Parathyroid adenoma (tissue), 2 donors: ENCODE data around the gene BTRC.
A peak's percentile ranks its signal among the peaks of the same experiment; 100 is the strongest.

Experiments used
- H2AFZ ChIP-seq: fragments of 300-600 bp; sonication (generic); one replicate; pipeline ENCODE4 v1.7.0; 2017; ENCODE audit warnings: antibody characterized with exemption, mild to moderate bottlenecking
- H3K27ac ChIP-seq: fragments of 300-600 bp; sonication (generic); one replicate; pipeline ENCODE4 v1.7.0; 2017
- H3K27me3 ChIP-seq: fragments of 300-600 bp; sonication (generic); one replicate; pipeline ENCODE4 v1.7.0; 2017; ENCODE audit warnings: low read length; ENCODE audit not compliant: control insufficient read depth, insufficient read depth
- H3K36me3 ChIP-seq: fragments of 300-600 bp; sonication (generic); one replicate; pipeline ENCODE4 v1.7.0; 2017; ENCODE audit warnings: low read length; ENCODE audit not compliant: control insufficient read depth, insufficient read depth
- H3K4me1 ChIP-seq: fragments of 300-600 bp; sonication (generic); one replicate; pipeline ENCODE4 v1.7.0; 2017; ENCODE audit warnings: control low read depth
- H3K4me2 ChIP-seq: fragments of 300-600 bp; sonication (generic); one replicate; pipeline ENCODE4 v1.7.0; 2017; ENCODE audit warnings: low read length
- H3K4me3 ChIP-seq: fragments of 300-600 bp; sonication (generic); one replicate; pipeline ENCODE4 v1.7.0; 2017; ENCODE audit warnings: low read depth, low read length
- H3K79me2 ChIP-seq: fragments of 300-600 bp; sonication (generic); one replicate; pipeline ENCODE4 v1.7.0; 2017; ENCODE audit warnings: control low read depth
- H3K9ac ChIP-seq: fragments of 300-600 bp; sonication (generic); one replicate; pipeline ENCODE4 v1.7.0; 2017; ENCODE audit warnings: mild to moderate bottlenecking
- H3K9me3 ChIP-seq: fragments of 300-600 bp; sonication (generic); one replicate; pipeline ENCODE4 v1.7.0; 2017; ENCODE audit warnings: low read length; ENCODE audit not compliant: control insufficient read depth
- CTCF ChIP-seq: fragments of 300-600 bp; sonication (generic); IDR thresholded peaks from one replicate; pipeline ENCODE4 v1.7.0; 2017; ENCODE audit warnings: antibody characterized with exemption, mild to moderate bottlenecking
- donor health status: primary hyperparathyroidism.

Gene BTRC

GRCh38 chr10:101354328-101355071, 535 bp downstream of the BTRC start:
- no peaks in the 10 kb centered on the region for H3K9me3 ChIP-seq
- no peaks in the 10 kb centered on the region for H3K36me3 ChIP-seq
- peak; percentile 4 for TF ChIP-seq CTCF
- H3K9ac ChIP-seq, result peak overlapping the region; percentile 41
- H2AFZ ChIP-seq, result peak overlapping the region; percentile 91
- H3K4me2 ChIP-seq, result peak overlapping the region; percentile 73
- peaks cover 17% of the 10 kb centered on the region for H3K79me2 ChIP-seq
- peak overlapping the region; percentile 79 for H3K4me3 ChIP-seq
- peaks cover 4% of the 10 kb centered on the region for H3K4me1 ChIP-seq
- H3K27me3 ChIP-seq, result no peaks in the 10 kb centered on the region
- peak overlapping the region; percentile 69 for H3K27ac ChIP-seq

- H3K4me1 ChIP-seq, result peaks cover 4% of the 10 kb centered on the region
- H3K79me2 ChIP-seq, result peaks cover 20% of the 10 kb centered on the region
- H2AFZ ChIP-seq, result no peak overlapping the region
- H3K9ac ChIP-seq, result no peak overlapping the region
- no peaks in the 10 kb centered on the region for H3K9me3 ChIP-seq
- H3K27ac ChIP-seq, result peak overlapping the region; percentile 69
- no peak for TF ChIP-seq CTCF
- H3K36me3 ChIP-seq, result no peaks in the 10 kb centered on the region
- H3K27me3 ChIP-seq, result no peaks in the 10 kb centered on the region
- peak overlapping the region; percentile 73 for H3K4me2 ChIP-seq
- peak overlapping the region; percentile 79 for H3K4me3 ChIP-seq
Measured at GRCh38 chr10:101355072-101355706, 1.2 kb downstream of the BTRC start.

- H2AFZ ChIP-seq, result no peak overlapping the region
- no peak for TF ChIP-seq CTCF
- H3K4me3 ChIP-seq, result no peak overlapping the region
- no peaks in the 10 kb centered on the region for H3K27me3 ChIP-seq
- H3K9ac ChIP-seq, result no peak overlapping the region
- peaks cover 4% of the 10 kb centered on the region for H3K4me1 ChIP-seq
- no peak overlapping the region for H3K27ac ChIP-seq
- no peaks in the 10 kb centered on the region for H3K36me3 ChIP-seq
- H3K4me2 ChIP-seq, result no peak overlapping the region
- H3K79me2 ChIP-seq, result peaks cover 29% of the 10 kb centered on the region
- no peaks in the 10 kb centered on the region for H3K9me3 ChIP-seq
Measured at GRCh38 chr10:101356132-101356531, 2.2 kb downstream of the BTRC start.

GRCh38 chr10:101357958-101358357, 4.0 kb downstream of the BTRC start:
- H3K9me3 ChIP-seq, result no peaks in the 10 kb centered on the region
- H3K4me1 ChIP-seq, result peaks cover 4% of the 10 kb centered on the region
- no peak overlapping the region for H3K4me2 ChIP-seq
- H3K79me2 ChIP-seq, result peaks cover 34% of the 10 kb centered on the region
- H3K27me3 ChIP-seq, result no peaks in the 10 kb centered on the region
- TF ChIP-seq CTCF, result no peak
- no peak overlapping the region for H3K27ac ChIP-seq
- H2AFZ ChIP-seq, result no peak overlapping the region
- no peaks in the 10 kb centered on the region for H3K36me3 ChIP-seq
- no peak overlapping the region for H3K9ac ChIP-seq
- no peak overlapping the region for H3K4me3 ChIP-seq
